GM12875 (cell line): ENCODE data around the gene ADCYAP1.
"Not testable (repeated sequence)": the region's sequence is repeated elsewhere in the genome, so short reads cannot be mapped to it uniquely, and the experiment has no call there.

Source experiments
- H3K4me3 ChIP-seq: one replicate; pipeline ENCODE4 v1.5.1; 2011; ENCODE audit warnings: low read depth, low read length, control low read depth
- TF ChIP-seq, protein P1 (sequence below): IDR thresholded peaks from 2 replicates; pipeline ENCODE4 v1.5.1; 2011; ENCODE audit warnings: low read depth, mild to moderate bottlenecking, control low read depth, inconsistent platforms, low read length, moderate library complexity, borderline replicate concordance; ENCODE audit not compliant: insufficient read depth

ADCYAP1 gene

DNA sequence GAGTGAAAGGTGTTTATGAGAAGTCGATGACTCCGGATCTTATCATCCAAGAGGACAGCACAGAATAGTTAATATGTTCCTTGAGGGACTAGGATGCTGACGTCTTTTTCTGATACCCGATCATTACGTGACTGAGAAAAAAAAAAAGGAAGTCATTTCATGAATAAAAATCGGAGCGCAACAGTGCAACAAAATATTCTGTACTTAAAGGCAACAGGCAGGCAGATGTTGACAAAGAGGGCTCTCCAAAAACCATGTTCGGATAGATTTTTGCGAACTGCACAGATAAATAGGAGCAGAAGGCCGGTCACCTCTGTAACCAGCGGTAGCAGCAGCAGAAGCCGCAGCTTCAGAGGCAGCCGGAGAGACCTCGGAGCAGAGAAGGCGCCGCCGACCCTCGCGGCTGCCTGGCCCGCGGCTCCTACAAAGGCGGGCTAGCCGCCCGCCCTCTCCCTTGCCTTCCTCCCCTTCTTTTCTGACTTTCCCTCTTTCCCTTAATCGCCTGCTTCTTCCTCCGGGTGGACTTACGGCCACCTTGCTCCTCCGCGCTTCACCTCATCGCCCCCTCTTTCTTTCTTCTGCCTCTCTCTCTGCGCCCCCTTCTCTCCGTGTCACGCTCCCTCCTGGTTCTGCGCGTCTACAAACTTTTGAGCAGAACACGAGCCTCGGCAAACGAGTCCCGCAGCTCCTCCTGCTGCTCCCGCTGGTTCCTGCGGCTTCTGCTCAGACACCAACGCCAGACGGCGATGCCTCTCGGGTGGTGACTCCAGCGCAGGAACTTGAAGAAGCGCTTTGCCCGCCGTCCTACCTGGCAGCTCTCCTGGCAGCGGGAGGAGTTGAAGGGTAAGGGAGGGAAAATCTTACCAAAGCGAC lies at the start of gene ADCYAP1:
Gene ADCYAP1 (plus strand): TSS at position 654 of the 873 bp plus-strand sequence. CDS start 516 bp downstream, outside the sequence.
- TF ChIP-seq, protein P1, sequence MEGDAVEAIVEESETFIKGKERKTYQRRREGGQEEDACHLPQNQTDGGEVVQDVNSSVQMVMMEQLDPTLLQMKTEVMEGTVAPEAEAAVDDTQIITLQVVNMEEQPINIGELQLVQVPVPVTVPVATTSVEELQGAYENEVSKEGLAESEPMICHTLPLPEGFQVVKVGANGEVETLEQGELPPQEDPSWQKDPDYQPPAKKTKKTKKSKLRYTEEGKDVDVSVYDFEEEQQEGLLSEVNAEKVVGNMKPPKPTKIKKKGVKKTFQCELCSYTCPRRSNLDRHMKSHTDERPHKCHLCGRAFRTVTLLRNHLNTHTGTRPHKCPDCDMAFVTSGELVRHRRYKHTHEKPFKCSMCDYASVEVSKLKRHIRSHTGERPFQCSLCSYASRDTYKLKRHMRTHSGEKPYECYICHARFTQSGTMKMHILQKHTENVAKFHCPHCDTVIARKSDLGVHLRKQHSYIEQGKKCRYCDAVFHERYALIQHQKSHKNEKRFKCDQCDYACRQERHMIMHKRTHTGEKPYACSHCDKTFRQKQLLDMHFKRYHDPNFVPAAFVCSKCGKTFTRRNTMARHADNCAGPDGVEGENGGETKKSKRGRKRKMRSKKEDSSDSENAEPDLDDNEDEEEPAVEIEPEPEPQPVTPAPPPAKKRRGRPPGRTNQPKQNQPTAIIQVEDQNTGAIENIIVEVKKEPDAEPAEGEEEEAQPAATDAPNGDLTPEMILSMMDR = no peak
- H3K4me3 ChIP-seq = no peak within 1 kb of the TSS

DNA sequence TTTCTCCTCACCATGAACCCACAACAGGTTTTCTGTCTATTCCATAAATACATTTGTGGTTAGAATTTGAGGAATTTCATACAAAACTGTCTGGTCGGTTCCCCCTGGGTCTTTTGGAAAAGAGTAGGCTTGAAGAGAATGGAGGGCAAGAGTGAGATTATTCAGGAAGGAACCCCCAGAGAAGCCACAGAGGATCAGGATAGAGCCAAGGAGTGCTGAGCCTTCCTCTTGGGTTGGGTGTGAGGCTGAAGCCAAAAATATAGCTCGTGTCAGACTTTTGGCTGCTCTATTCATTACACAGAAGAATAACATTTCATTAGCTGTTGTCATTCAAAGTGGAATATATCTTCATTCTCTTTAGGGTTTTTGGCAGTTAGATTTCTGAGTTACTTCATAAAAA lies 46.7 kb upstream of the ADCYAP1 start:
- no peak overlapping the region for H3K4me3 ChIP-seq
- TF ChIP-seq, protein P1 = no peak

- H3K4me3 ChIP-seq = no peak overlapping the region
- TF ChIP-seq, protein P1 = peak; percentile 98
Measured at GRCh38 chr18:864872-865273, 39.8 kb upstream of the ADCYAP1 start.

DNA sequence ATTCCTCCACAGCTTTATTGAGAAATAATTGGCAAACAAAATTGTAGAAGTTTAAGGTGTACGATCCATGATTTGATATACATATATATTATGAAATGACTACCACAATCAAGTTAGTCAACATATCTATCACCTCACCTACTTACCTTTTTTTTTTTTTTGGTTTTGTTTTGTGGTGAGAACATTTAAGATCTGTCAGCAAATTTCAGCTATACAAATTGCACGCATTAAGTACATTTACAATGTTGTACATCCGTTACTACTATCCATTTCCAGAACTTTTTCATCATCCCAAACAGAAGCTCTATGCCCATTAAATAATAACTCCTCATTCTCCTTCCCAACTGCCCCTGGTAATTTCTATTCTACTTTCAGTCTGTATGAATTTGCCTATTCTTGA lies 37.4 kb upstream of the ADCYAP1 start:
- H3K4me3 ChIP-seq = no peak overlapping the region
- TF ChIP-seq, protein P1 = no peak

GRCh38 chr18:873426-873825 lies 31.2 kb upstream of the ADCYAP1 start:
- not testable (repeated sequence) for H3K4me3 ChIP-seq

DNA sequence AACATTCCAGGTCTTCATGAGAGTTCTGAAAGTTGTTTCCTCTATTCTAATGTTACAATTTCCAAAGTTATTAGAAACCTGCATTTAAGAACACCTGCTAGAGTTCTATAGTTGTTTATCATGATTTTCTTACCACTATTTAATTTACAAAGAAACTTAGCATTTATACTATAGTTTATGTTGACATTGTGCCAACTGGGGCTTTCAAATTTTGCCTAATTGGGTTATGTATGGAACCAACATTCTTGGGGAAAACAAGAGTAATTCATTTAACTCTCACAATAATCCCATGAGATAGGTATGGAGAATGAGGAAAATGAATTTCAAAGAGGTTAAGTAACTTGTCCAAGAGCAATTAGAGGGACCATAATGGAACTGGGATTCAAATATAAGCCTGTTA lies 28.8 kb upstream of the ADCYAP1 start:
- no peak overlapping the region for H3K4me3 ChIP-seq
- TF ChIP-seq, protein P1 = no peak

DNA sequence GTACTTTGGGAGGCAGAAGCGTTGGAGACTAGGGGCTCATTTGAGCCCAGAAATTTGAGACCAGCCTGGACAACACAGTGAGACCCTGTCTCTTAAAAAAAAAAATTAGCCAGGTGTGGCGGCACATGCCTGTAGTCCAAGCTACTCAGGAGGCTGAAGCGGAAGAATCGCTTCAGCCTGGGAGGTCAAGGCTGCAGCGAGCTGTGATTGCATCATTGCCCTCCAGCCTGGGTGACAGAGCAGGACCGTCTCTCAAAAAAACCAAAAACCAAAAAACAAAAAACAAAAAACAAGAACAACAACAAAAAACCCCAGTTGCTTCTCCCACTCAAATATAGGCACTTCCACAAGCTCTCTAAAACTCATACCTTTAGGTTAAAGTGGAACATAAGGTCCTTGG lies 27.4 kb upstream of the ADCYAP1 start:
- TF ChIP-seq, protein P1 = no peak
- no peak overlapping the region for H3K4me3 ChIP-seq

DNA sequence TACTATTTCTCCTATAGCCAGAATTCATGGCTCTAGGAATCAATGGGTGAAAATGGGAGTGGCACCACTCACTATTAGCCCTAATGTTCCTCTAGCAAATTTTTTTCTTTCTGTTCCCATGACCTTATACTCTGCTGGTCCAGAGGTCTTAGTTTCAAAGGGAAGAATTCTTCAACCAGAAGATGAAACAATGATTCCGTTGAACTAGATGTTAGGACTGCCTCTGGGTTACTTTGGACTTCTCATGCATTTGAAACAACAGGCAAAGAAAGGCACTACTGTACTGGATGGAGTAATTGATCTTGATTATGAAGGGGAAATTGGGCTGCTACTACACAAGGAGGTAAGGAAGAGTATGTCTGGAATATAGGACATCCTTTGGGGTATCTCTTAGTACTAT lies 18.6 kb upstream of the ADCYAP1 start:
- TF ChIP-seq, protein P1 = no peak
- no peak overlapping the region for H3K4me3 ChIP-seq
